PFSK-1 (cell line): ENCODE data around the gene GLIPR1L1.

Experiments
- FOXP2 ChIP-seq: optimal IDR thresholded peaks from 2 replicates; pipeline ENCODE3; 2011; ENCODE audit warnings: borderline replicate concordance, control low read depth, inconsistent platforms; ENCODE audit not compliant: insufficient read depth; ENCODE audit errors: extremely low read length, extremely low read depth
- POLR2AphosphoS5 ChIP-seq: IDR thresholded peaks from 2 replicates; pipeline ENCODE4 v1.6.1; 2012; ENCODE audit warnings: low read depth, mild to moderate bottlenecking, control low read depth, low read length, moderate library complexity
- SIN3A ChIP-seq: IDR thresholded peaks from 2 replicates; pipeline ENCODE4 v1.6.1; 2012; ENCODE audit warnings: mild to moderate bottlenecking, low read length, moderate library complexity, borderline replicate concordance; ENCODE audit not compliant: insufficient read depth
- TAF1 ChIP-seq: IDR thresholded peaks from 2 replicates; pipeline ENCODE4 v1.6.1; 2012; ENCODE audit warnings: low read length, control low read depth, borderline replicate concordance; ENCODE audit not compliant: insufficient read depth
- TF ChIP-seq, protein P1 (sequence below), 2 experiments: IDR thresholded peaks; 2 replicates each; pipeline versions ENCODE4 v1.6.1 to v1.8.0; 2011 to 2012; ENCODE audit warnings: low read depth in 2 of 2, low read length in 2 of 2, control low read depth in 1 of 2, inconsistent platforms in 1 of 2, mild to moderate bottlenecking in 1 of 2, moderate library complexity in 1 of 2; ENCODE audit not compliant: insufficient read depth in 1 of 2

DNA sequence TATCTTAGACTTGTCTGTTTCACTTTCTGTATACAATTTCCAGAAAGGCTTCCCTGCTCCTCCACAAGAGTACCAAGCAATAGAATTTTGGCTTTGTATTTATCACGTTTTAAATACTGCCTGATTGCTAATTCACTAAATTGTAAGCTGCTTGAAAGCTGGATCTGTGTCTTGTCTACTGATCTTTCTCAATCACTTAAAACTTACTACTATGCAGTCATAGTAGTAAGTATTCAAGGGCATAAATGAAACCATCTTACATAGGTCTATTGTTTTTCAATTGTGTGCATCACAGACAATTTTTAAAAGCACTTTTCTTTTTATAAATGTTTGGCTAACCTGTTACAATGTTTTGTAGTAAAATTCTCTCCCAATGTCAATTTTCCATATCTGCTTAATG is 55.2 kb downstream of the GLIPR1L1 start:
- TF ChIP-seq, protein P1, sequence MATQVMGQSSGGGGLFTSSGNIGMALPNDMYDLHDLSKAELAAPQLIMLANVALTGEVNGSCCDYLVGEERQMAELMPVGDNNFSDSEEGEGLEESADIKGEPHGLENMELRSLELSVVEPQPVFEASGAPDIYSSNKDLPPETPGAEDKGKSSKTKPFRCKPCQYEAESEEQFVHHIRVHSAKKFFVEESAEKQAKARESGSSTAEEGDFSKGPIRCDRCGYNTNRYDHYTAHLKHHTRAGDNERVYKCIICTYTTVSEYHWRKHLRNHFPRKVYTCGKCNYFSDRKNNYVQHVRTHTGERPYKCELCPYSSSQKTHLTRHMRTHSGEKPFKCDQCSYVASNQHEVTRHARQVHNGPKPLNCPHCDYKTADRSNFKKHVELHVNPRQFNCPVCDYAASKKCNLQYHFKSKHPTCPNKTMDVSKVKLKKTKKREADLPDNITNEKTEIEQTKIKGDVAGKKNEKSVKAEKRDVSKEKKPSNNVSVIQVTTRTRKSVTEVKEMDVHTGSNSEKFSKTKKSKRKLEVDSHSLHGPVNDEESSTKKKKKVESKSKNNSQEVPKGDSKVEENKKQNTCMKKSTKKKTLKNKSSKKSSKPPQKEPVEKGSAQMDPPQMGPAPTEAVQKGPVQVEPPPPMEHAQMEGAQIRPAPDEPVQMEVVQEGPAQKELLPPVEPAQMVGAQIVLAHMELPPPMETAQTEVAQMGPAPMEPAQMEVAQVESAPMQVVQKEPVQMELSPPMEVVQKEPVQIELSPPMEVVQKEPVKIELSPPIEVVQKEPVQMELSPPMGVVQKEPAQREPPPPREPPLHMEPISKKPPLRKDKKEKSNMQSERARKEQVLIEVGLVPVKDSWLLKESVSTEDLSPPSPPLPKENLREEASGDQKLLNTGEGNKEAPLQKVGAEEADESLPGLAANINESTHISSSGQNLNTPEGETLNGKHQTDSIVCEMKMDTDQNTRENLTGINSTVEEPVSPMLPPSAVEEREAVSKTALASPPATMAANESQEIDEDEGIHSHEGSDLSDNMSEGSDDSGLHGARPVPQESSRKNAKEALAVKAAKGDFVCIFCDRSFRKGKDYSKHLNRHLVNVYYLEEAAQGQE (IDR thresholded peaks at IDR 0.05; ENCODE audit: insufficient read depth in 1 of 2, low read depth in 2 of 2, low read length in 2 of 2): no peak
- no peak for TF ChIP-seq POLR2AphosphoS5
- no peak for TF ChIP-seq SIN3A
- TF ChIP-seq TAF1: no peak
- no peak for TF ChIP-seq FOXP2
